GM12878 (cell line): Measurements from ENCODE around the gene TESK1. TPM values are rescaled to one million over a fixed set of nuclear protein-coding genes. Genes with fewer than 3 reads are reported as not detected.

Source experiments
- CBFB ChIP-seq: IDR thresholded peaks from 2 replicates; pipeline ENCODE4 v1.6.1; 2016; ENCODE audit warnings: antibody characterized with exemption, low read depth
- CEBPB ChIP-seq, 2 experiments: fragments of 150-350 bp in 1 of 2; IDR thresholded peaks; 2 replicates each; pipeline ENCODE4 v1.6.1; 2012 to 2014; ENCODE audit warnings: low read depth in 2 of 2, low read length in 2 of 2, borderline replicate concordance in 1 of 2, inconsistent platforms in 1 of 2
- CEBPZ ChIP-seq: fragments of 150-350 bp; IDR thresholded peaks from 2 replicates; pipeline ENCODE4 v1.6.1; 2016; ENCODE audit warnings: low read depth, low read length
- DPF2 ChIP-seq: fragments of 450-650 bp; IDR thresholded peaks from 2 replicates; pipeline ENCODE4 v1.6.1; 2017; ENCODE audit warnings: mild to moderate bottlenecking
- E2F8 ChIP-seq: fragments of 450-650 bp; IDR thresholded peaks from 2 replicates; pipeline ENCODE4 v1.6.1; 2018; ENCODE audit warnings: mild to moderate bottlenecking, low read depth, moderate library complexity; ENCODE audit not compliant: partially characterized antibody
- EED ChIP-seq: sonication (generic); IDR thresholded peaks from 2 replicates; pipeline ENCODE4 v1.6.1; 2016; ENCODE audit warnings: antibody characterized with exemption, low read depth
- EZH2 ChIP-seq: IDR thresholded peaks from 2 replicates; pipeline ENCODE4 v1.6.1; 2012; ENCODE audit warnings: low read depth, mild to moderate bottlenecking, control low read depth, inconsistent platforms, low read length, borderline replicate concordance; ENCODE audit not compliant: control insufficient read depth
- IRF4 ChIP-seq: IDR thresholded peaks from 2 replicates; pipeline ENCODE4 v1.6.1; 2011; ENCODE audit warnings: low read depth, low read length
- MLLT1 ChIP-seq: fragments of 450-650 bp; IDR thresholded peaks from 2 replicates; pipeline ENCODE4 v1.6.1; 2016; ENCODE audit warnings: mild to moderate bottlenecking
- NBN ChIP-seq: fragments of 450-650 bp; IDR thresholded peaks from 2 replicates; pipeline ENCODE4 v1.6.1; 2016
- NFYA ChIP-seq: IDR thresholded peaks from 2 replicates; pipeline ENCODE4 v1.6.1; 2011; ENCODE audit warnings: low read depth, mild to moderate bottlenecking, low read length, improper control_type of control experiment, borderline replicate concordance
- NKRF ChIP-seq: fragments of 450-650 bp; conservative IDR thresholded peaks from 2 replicates; pipeline ENCODE4 v1.6.1; 2017; ENCODE audit warnings: mild to moderate bottlenecking, moderate library complexity
- POU2F2 ChIP-seq: IDR thresholded peaks from 3 replicates; pipeline ENCODE4 v1.6.1; 2011; ENCODE audit warnings: low read depth, mild to moderate bottlenecking, low read length, borderline replicate concordance
- RAD51 ChIP-seq: fragments of 450-650 bp; IDR thresholded peaks from 2 replicates; pipeline ENCODE4 v1.6.1; 2016; ENCODE audit warnings: moderate library complexity, mild to moderate bottlenecking, inconsistent platforms
- RB1 ChIP-seq: fragments of 450-650 bp; formaldehyde crosslinking; IDR thresholded peaks from 2 replicates; pipeline ENCODE4 v1.6.1; 2017; ENCODE audit warnings: mild to moderate bottlenecking, borderline replicate concordance
- SP1 ChIP-seq: IDR thresholded peaks from one replicate; pipeline ENCODE4 v1.6.1; 2011; ENCODE audit warnings: low read depth, low read length
- TCF3 ChIP-seq: IDR thresholded peaks from 2 replicates; pipeline ENCODE4 v1.6.1; 2012; ENCODE audit warnings: low read depth, mild to moderate bottlenecking, low read length, borderline replicate concordance; ENCODE audit not compliant: insufficient read depth
- YBX1 ChIP-seq: fragments of 450-650 bp; IDR thresholded peaks from 2 replicates; pipeline ENCODE4 v1.6.1; 2016; ENCODE audit warnings: antibody characterized with exemption
- ZNF207 ChIP-seq: fragments of 450-650 bp; IDR thresholded peaks from 2 replicates; pipeline ENCODE4 v1.6.1; 2014; ENCODE audit warnings: antibody characterized with exemption, mild to moderate bottlenecking, borderline replicate concordance
- polyA plus RNA-seq, 11 experiments: library from polyadenylated mRNA; depleted of rRNA in 4 of 11; unstranded in 6 of 11; stranded (reverse) in 5 of 11; fragments of >200 nt; fragmentation: Nextera tagmentation in 4 of 11; fragmentation: Illumina TruSeq in 1 of 11; extraction: Ambion mirVana in 4 of 11; extraction: Trizol in 1 of 11; gene quantifications; 1 replicate in 1 of 11; 2 replicates in 10 of 11; pipeline versions ENCODE4 v1.2.1 to v1.2.3, GENCODE V29; 2011 to 2016; ENCODE audit warnings: inconsistent platforms in 2 of 11, missing spikeins in 2 of 11, low read depth in 1 of 11
- total RNA-seq, 4 experiments: library from RNA; depleted of rRNA in 3 of 4; stranded (reverse); fragments of >200 nt in 3 of 4; fragmentation: Illumina TruSeq in 1 of 4; extraction: Trizol in 1 of 4; gene quantifications; 2 replicates each; pipeline versions ENCODE4 v1.2.1 to v1.2.3, GENCODE V29; 2013 to 2021

Gene TESK1
- total and polyA plus RNA-seq, 10 of the 15 experiments (the other 5 are each of a cell fraction or from before 2014, with no cell fraction given): 0.16 to 19.5 (median 7.9) TPM; not detected in 1

- TF ChIP-seq CEBPB (IDR thresholded peaks at IDR 0.05; ENCODE audit: borderline replicate concordance in 1 of 2, low read depth in 2 of 2, low read length in 2 of 2): no peak
- no peak for TF ChIP-seq CEBPZ
- TF ChIP-seq ZNF207: no peak
- peak; percentile 69 for TF ChIP-seq NKRF
- TF ChIP-seq RAD51: peak; percentile 75
- peak; percentile 83 for TF ChIP-seq DPF2
- peak; percentile 87 for TF ChIP-seq MLLT1
- no peak for TF ChIP-seq NFYA
- TF ChIP-seq EED: peak; percentile 100
- TF ChIP-seq EZH2: no peak
- no peak for TF ChIP-seq YBX1
- no peak for TF ChIP-seq TCF3
- no peak for TF ChIP-seq POU2F2
- peak; percentile 69 for TF ChIP-seq CBFB
- peak; percentile 97 for TF ChIP-seq NBN
- TF ChIP-seq SP1: peak; percentile 54
- TF ChIP-seq IRF4: peak; percentile 72
- TF ChIP-seq E2F8: no peak
- TF ChIP-seq RB1: no peak
Measured at GRCh38 chr9:35657546-35658136, 52.6 kb downstream of the TESK1 start, which contains the start of gene RMRP (continued).
